D721Med (cell line): ENCODE data around the gene ST6GALNAC2.

Experiments
- DNase-seq: peaks from one replicate; pipeline ENCODE4 v3.0.0; 2011; ENCODE audit warnings: low spot score; ENCODE audit not compliant: insufficient read length
- FAIRE-seq: peaks from 2 replicates; lab custom pipeline; 2011; peaks lifted over from hg19 to GRCh38; lab: Jason Lieb, UNC
- CTCF ChIP-seq: IDR thresholded peaks from 2 replicates; pipeline ENCODE4 v1.5.1; 2012; ENCODE audit warnings: mild to moderate bottlenecking, control low read depth; ENCODE audit not compliant: insufficient read depth; ENCODE audit errors: missing control alignments

Gene ST6GALNAC2

GRCh38 chr17:76585649-76586593, at the start of gene ST6GALNAC2:
Gene ST6GALNAC2 (minus strand): TSS chr17:76585860. CDS start chr17:76585808, 52 bp downstream.
- TF ChIP-seq CTCF, result peak; percentile 49
- FAIRE-seq (no peak), DNase-seq (no peak)

GRCh38 chr17:76635039-76635438, 49.4 kb upstream of the ST6GALNAC2 start:
- no peak for FAIRE-seq
- DNase-seq, result no peak
- TF ChIP-seq CTCF, result no peak

- TF ChIP-seq CTCF, result no peak
- DNase-seq, result no peak
- FAIRE-seq, result no peak
These were observed 48.1 kb upstream of the ST6GALNAC2 start for GRCh38 chr17:76633628-76634328.

GRCh38 chr17:76631821-76632565, 46.3 kb upstream of the ST6GALNAC2 start:
- FAIRE-seq (no peak), DNase-seq (no peak)
- no peak for TF ChIP-seq CTCF

GRCh38 chr17:76630151-76630550, 44.5 kb upstream of the ST6GALNAC2 start:
- no peak for DNase-seq
- TF ChIP-seq CTCF, result no peak
- FAIRE-seq, result no peak

GRCh38 chr17:76627510-76627909, 41.9 kb upstream of the ST6GALNAC2 start:
- DNase-seq, result no peak
- no peak for TF ChIP-seq CTCF
- FAIRE-seq, result no peak
